HL-60 (cell line): Measurements from ENCODE around the gene ECEL1.

ENCODE experiments used
- GABPA ChIP-seq: IDR thresholded peaks from 2 replicates; pipeline ENCODE4 v1.6.1; 2012; ENCODE audit warnings: low read depth
- POLR2AphosphoS5 ChIP-seq: IDR thresholded peaks from 2 replicates; pipeline ENCODE4 v1.6.1; 2012; ENCODE audit warnings: low read depth
- TF ChIP-seq, protein P1 (sequence below): IDR thresholded peaks from one replicate; pipeline ENCODE4 v1.5.1; 2011; ENCODE audit warnings: low read length, control low read depth, inconsistent platforms; ENCODE audit not compliant: insufficient read depth
- TF ChIP-seq, protein P2 (sequence below): IDR thresholded peaks from 2 replicates; pipeline ENCODE4 v1.6.1; 2012; ENCODE audit warnings: low read depth; ENCODE audit not compliant: insufficient replicate concordance

DNA sequence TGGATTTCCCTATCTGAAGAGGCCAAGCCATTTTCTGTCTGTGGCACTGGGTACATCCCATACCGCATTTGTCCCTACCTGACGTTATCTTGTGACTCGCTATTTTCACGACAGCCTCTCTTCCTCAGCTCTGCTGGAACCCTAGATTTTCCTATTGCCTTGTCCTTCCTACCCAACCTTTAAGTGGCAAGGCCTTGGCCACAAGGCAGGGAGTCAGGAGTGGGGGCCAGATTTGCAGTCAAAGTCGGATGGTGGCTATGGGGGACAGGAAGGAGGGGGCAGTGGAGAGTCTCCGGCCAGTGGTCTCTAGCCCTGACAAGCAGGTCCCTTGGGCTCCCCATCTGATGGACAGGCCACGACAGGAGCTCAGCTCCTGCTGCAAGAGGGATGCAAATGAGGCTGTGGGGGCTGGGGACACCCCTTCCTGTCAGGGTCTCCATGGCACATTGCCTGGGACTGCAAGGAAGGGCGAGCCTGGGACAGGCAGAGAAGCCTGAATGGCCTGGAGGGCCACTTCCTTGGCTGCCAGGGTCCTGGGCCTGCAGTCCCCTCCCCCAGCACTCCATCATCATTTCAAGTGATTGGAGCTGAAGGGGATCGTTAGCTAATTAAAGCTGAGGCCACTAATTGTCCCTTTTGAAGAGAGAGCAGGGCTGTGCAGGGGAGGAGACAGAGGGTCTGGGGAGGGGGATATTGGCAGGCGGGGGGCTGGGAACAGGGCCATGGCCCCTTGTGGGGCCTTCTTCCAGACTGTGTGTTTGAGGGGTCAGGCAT, 6.3 kb upstream of the ECEL1 start:
- TF ChIP-seq POLR2AphosphoS5 (no peak), GABPA (no peak)
- TF ChIP-seq, protein P1, sequence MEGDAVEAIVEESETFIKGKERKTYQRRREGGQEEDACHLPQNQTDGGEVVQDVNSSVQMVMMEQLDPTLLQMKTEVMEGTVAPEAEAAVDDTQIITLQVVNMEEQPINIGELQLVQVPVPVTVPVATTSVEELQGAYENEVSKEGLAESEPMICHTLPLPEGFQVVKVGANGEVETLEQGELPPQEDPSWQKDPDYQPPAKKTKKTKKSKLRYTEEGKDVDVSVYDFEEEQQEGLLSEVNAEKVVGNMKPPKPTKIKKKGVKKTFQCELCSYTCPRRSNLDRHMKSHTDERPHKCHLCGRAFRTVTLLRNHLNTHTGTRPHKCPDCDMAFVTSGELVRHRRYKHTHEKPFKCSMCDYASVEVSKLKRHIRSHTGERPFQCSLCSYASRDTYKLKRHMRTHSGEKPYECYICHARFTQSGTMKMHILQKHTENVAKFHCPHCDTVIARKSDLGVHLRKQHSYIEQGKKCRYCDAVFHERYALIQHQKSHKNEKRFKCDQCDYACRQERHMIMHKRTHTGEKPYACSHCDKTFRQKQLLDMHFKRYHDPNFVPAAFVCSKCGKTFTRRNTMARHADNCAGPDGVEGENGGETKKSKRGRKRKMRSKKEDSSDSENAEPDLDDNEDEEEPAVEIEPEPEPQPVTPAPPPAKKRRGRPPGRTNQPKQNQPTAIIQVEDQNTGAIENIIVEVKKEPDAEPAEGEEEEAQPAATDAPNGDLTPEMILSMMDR = no peak
- TF ChIP-seq, protein P2, sequence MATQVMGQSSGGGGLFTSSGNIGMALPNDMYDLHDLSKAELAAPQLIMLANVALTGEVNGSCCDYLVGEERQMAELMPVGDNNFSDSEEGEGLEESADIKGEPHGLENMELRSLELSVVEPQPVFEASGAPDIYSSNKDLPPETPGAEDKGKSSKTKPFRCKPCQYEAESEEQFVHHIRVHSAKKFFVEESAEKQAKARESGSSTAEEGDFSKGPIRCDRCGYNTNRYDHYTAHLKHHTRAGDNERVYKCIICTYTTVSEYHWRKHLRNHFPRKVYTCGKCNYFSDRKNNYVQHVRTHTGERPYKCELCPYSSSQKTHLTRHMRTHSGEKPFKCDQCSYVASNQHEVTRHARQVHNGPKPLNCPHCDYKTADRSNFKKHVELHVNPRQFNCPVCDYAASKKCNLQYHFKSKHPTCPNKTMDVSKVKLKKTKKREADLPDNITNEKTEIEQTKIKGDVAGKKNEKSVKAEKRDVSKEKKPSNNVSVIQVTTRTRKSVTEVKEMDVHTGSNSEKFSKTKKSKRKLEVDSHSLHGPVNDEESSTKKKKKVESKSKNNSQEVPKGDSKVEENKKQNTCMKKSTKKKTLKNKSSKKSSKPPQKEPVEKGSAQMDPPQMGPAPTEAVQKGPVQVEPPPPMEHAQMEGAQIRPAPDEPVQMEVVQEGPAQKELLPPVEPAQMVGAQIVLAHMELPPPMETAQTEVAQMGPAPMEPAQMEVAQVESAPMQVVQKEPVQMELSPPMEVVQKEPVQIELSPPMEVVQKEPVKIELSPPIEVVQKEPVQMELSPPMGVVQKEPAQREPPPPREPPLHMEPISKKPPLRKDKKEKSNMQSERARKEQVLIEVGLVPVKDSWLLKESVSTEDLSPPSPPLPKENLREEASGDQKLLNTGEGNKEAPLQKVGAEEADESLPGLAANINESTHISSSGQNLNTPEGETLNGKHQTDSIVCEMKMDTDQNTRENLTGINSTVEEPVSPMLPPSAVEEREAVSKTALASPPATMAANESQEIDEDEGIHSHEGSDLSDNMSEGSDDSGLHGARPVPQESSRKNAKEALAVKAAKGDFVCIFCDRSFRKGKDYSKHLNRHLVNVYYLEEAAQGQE = no peak
